ENCODE data around the gene PLD6.
"Not testable (repeated sequence)": the region's sequence is repeated elsewhere in the genome, so short reads cannot be mapped to it uniquely, and the experiment has no call there.

Gene PLD6, protein sequence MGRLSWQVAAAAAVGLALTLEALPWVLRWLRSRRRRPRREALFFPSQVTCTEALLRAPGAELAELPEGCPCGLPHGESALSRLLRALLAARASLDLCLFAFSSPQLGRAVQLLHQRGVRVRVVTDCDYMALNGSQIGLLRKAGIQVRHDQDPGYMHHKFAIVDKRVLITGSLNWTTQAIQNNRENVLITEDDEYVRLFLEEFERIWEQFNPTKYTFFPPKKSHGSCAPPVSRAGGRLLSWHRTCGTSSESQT

DNA sequence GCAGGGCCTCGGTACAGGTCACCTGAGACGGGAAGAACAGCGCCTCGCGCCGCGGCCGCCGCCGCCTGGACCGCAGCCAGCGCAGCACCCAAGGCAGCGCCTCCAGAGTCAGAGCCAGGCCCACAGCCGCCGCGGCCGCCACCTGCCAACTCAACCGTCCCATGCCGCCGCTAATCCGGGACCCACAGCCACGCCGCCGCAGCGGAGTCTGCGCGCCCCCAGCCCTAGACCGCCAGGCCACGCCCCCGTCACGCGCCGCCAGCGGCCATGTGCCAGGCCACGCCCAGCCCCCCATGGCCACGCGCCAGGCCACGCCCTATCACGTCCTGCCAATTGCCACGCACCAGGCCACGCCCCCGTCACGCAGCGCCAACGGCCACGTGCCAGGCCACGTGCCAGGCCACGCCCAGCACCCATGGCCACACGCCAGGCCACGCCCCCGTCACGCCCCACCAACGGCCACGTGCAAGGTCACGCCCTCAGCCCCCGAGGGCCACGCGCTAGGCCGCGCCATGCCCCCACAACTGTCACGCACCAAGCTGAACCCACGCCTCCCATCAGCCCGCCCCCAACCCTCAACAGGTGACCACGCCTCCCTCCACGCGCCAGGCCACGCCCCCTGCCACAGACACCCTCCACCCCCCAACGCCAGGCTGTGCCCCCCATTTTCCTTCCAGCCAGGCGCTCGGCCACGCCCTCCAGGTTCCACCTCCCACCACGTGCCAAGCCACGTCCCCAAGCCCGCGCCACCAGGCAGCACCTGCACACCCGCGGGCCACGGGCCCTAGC lies at the start of gene PLD6:
Gene PLD6, minus strand, starts transcription at position 210 of the 789 bp plus-strand sequence. Its CDS starts 47 bp downstream, at position 163.
- peak; percentile 54 to 84 for DNase-seq

DNA sequence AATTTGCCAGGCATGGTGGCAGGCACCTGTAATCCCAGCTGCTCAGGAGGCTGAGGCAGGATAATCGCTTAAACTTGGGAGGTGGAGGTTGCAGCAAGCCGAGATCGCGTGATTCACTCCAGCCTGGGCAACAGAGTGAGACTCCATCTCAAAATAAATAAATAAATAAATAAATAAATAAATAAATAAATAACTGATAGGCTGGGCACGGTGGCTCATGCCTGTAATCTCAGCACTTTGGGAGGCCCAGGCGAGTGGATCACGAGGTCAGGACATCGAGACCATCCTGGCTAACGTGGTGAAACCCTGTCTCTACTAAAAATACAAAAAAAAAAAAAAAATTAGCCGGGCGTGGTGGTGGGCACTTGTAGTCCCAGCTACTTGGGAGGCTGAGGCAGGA lies 49.6 kb upstream of the PLD6 start:
- DNase-seq, result not testable (repeated sequence)

DNA sequence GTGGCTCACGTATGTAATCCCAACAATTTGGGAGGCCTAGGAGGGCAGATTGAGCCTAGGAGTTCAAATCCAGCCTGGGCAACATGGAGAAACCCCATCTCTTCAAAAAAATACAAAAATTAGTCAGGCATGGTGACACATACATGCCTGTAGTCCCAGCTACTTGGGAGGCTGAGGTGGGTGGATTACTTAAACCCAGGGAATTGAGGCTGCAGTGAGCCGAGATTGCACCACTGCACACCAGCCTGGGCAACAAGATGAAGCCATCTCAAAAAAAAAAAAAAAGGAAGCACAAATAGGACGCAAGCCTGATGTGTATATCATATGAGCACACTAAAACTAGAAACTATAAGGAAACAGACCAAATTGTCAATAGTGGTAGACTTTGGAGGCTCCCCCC lies 47.9 kb upstream of the PLD6 start:
- DNase-seq, result no peak

DNA sequence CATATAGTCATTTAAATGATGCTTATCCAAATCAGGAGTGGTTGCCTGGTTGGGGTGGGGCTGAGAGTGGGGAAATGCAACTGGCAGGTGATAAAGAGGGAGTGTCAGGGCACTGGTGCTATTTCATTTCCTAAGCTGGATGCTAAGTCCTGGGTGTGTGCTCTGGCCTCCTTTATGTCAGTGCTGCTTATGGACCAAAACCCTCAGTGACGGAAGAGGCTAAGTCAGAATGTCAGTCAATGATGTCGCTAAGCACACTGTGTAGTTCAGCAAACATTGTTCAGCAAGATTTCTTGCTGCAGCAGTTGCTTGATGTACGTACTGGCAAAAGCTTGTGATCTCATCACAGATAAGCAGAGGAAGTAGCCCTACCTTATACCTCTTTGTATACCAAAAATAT lies 47.3 kb upstream of the PLD6 start:
- no peak for DNase-seq

DNA sequence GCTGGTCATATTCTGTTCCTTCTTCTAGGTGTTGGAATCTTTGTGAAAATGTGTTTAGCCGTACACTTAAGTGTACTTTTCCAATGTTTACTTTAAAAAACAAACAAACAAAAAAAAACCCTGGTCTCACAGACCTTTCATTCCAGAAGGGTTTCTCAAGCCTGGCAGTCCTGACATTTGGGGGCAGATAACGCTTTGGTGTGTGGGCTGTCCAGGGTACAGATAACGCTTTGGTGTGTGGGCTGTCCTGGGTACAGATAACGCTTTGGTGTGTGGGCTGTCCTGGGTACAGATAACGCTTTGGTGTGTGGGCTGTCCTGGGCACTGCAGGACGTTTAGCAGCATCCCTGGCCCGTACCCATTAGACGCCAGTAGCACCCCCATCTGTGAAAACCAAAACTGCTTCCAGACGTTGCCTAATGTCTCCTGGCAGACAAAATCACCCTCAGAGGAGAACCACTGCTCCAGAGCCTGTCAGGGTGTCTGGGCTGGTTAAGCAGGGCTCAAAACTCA lies 46.1 kb upstream of the PLD6 start:
- no peak for DNase-seq

DNA sequence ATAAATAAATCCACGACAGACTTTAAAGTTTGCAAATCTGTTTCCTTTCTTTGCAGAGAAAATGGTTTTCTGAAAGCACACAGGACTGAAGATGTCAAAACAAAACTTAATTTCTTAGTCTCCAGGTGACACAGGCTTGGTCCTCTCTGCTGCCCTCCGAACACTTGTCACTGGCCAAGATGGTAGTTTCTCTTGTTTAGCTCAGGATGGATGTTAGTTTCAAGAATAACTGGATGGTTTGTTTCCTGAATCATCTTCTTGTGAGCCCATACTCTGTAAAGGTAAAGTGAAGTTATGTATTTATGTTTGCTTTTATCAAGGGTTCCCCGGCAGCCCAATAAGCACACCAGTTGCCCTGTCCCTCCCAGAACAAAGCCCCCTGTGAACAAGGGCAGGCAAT lies 40.7 kb upstream of the PLD6 start:
- DNase-seq, result no peak

DNA sequence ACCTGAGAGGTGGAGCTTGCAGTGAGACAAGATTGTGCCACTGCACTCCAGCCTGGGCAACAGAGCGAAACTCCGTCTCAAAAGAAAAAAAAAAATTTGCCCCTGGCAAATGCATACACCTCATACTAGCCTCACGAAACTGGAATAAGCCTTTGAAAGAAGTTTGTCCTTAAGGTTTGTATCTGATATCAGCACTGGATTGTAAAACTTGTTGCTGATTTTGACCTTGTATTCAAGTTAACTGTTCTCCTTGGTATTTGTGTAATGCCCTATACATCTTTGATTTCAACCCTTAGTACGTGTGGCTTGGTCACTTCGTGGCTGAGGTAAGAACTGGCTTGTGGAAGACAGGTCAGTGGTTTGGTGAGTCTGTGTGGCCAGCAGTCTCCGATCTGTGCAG lies 37.0 kb upstream of the PLD6 start:
- no peak for DNase-seq

DNA sequence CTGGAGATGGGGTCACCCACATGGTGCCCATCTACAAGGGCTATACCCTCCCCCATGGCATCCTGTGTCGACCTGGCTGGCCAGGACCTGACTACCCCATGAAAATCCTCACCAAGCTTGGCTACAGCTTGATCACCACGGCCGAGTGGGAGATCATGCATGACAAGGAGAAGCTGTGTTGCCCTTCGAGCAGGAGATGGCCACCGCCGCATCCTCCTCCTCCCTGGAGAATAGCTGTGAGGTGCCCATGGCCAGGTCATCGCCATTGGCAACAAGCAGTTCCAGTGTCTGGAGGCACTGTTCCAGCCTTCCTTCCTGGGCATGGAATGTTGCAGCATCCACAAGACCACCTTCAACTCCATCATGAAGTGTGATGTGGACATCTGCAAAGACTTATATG lies 36.1 kb upstream of the PLD6 start:
- no peak for DNase-seq

DNA sequence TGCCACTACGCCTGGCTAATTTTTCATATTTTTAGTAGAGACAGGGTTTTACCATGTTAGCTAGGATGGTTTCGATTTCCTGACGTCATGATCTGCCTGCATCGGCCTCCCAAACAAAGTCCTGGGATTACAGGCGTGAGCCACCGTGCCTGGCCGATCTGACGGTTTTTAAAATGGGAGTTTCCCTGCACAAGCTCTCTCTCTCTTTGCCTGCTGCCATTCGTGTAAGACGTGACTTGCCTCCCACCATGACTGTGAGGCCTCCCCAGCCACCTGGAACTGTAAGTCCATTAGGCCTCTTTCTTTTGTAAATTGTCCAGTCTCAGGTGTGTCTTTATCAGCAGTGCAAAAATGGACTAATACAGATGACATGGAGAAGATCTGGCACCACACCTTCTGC lies 35.5 kb upstream of the PLD6 start:
- DNase-seq, result no peak

DNA sequence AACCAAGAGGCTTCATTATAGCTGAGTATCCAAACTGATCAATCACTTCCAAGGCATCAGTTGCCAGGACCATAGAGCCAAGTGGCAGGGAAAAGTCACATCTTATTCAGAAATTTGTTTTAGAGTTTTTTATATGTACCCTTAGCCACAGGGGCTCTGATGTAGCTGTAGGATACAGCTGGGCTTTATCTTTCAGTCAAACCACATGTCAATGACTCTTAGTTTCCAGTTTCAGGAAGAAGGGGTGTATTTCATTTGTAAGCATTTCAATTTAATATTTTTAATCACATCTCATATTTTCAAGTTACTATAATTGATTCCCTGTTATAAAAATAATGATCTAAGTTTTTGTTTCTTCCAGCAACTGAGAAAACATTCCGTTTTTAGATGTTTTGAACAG lies 33.7 kb upstream of the PLD6 start:
- no peak for DNase-seq

DNA sequence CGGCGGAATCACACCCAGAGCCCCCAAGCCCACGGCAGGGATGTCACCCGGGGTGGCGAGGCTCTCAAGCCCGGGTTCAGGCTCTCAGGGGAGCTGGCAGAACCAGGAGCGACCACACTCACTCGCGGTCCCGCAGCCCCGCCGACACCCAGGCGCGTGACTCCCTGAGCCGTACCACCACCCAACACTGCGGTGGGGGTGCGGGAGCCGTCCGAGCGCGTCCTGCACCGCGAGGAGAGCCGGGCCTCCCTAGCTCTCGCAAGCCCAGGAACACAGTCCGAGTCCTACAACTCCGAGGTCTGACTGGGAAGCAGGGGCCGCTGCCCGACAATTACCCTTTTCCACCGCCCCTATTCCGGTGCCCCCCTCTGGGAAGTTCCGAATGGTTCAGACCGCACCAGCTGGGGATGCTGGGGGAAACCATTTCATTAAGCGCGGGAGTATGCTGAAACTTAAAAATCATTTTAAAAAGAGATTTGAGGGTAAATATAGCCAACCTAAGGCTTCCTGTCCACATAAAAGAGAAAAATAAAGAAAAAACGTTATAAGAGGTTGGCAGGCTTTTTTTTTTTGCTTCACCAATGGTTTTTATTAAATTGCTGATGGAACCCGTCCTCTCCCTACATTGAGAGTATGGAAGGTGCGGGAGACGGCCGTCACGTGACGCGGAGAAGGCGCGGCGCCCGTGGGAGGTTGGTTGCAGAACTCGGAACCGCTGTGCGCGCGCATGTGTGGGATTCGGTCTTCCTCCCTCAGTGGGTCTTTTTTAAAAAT lies 31.1 kb upstream of the PLD6 start, which contains the start of gene FLCN:
Gene FLCN, minus strand, starts transcription at position 143 of the 774 bp plus-strand sequence. CDS start 9,031 bp downstream, outside the sequence.
- peak; percentile 83 to 88 for DNase-seq

DNA sequence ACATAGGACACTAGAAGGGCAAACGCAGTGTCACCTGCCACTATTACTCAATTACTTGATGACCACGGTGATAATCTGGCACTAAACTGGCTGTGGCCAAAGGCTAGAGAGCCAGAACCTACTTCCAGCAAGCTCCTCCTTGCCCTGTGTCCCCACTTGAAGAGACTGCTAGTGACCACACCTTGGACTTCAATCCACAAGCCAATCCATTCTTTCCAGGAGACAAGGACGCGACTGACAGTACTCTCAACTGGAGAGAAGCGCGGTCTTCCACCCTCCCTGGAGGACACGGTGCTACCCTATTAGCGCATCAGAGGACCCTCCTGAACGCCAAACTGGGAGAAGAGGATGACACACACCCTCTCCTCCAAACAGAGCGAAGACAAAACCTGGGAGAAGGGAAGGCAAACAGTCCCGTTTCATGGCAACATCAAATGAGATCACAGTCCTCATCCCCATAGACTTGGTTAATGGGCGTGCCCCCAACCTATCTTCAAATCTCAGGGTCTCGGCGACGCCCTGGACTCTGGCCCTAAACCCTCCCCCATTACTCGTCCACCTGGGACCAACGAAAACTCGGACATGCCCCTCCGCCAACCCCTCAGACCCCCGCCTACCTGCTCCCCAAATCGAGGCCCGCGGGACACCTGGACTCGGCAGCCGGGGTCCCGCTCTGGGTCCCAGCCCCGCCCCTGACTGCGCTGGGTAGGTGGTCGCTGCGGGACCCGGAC lies 30.3 kb upstream of the PLD6 start:
- DNase-seq, result no peak

DNA sequence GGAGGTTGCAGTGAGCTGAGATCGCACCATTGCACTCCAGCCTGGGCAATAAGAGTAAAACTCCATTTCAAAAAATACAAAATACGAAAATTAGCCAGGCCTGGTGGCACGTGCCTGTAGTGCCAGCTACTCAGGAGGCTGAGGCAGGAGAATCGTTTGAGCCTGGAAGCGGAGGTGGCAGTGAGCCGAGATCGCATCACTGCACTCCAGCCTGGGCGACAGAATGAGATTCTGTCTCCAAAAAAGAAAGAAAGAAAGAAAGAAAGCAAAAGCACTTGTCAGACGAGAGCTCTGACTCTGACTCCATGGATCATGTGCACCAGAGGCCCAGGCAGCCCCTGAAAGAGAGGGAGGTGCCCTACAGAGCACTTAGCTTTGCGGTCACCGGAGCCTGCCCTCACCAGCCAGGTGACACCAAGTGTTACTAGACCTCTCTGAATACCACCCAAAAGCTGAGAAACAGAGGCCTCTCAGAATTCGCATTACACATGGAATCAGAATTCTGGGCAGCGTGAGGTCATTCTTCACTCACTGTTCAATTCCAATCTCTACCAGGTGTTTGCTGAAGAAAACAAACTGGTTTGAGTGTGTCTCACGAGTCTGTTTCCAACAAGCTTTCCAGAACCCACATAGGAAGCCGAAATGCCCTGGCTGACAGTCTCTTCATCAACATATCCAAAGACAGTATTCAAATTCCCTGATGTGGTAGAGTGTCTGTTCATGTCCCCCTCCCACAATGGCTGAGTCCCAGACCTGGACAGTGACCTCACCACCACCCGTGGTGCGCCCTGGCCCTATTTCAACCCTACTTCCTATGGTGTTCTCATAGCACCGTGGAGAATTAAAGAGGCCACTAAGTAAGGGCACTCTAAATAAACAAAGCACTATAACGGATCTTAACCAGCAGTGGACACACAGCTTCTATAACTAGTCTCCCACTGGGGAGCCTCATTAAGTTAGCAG lies 29.4 kb upstream of the PLD6 start:
- no peak for DNase-seq

DNA sequence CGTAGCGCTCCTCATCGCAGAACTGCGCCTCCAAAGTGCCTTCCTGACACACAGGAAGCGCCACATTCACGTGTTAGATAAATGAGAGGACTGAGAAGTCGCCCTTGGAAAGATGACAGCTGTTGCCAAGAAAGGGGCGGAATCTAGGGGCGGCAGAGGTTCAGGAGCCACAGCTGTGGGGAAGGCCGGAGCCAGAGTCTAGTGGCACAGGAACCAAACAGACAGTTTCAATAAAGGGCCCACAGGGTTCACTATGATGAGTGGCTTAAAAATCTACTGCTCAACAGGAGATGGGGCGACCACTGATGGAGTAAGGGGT lies 26.1 kb upstream of the PLD6 start:
- no peak for DNase-seq

DNA sequence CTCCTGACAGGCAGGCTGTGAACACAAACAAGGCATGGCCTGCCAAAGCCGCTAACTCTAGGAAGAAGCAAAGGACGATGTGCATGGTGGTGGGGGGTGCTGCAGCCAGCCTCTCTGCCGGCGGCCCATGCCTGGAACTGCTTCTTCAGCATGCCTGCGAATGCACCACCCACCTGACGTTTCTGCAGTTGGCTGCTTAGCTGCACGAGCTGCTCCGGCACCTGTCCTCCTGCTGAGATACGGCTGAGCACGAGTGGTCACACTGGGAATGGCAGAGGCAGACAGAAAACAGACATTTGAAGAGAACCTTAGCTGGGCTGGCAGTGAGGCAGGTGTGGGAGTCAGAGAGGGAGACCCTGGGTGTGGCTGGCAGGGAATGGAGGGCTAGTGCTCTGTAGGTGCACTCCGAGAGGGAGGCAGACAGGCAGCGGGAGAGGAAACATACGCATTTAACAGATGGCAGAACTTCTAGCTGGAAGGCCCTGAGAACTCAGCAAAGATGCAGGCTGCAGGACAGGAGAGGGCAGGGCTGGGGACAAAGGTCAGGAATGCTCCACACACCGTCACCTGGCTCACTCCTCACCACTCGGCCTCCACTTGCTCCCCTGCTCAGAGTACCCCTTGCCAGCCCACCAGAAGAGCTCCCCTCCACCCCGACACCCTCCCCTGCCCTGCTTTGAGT lies 25.6 kb upstream of the PLD6 start:
- DNase-seq, result no peak

DNA sequence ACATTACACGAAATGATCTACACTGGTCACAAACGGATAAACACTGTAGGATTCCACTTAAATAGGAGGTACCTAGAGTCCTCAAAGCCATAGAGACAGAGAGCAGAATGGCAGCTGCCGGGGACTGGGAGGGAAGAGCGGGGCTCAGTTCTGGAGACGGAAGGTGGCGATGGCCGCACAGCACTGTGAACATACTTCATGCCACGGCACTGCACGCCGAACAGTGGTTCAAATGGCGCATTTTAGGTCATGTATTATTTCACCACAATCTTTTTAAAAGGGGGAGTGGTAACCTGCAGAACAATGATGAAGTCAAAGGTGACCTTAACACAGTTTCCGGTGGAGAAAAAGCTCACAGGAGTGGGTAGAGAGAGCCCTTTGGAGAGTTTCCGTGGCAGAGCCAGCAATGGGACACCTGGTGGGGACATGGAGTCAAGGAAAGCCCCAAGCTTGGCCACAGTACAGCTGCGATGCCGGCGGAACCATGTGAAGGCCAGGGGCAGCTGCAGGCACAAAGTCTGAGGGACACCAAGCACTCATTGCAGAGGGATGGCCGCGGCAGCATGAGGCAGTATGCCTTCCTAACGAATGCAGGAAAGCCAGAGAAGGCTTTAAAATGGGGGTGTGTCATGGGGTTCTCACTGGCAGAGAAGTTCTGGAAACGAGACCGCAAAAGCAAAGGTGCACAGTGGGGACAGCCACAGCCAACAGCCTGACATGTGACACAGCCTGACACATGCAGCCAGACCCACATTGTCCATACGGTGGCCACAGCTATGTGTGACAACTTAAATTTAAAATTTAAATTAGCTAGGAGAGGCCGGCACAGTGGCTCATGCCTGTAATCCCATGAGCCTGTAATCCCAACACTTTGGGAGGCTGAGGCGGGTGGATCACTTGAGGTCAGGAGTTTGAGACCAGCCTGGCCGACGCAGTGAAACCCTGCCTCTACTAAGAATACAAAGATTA lies 23.6 kb upstream of the PLD6 start:
- DNase-seq, result no peak

DNA sequence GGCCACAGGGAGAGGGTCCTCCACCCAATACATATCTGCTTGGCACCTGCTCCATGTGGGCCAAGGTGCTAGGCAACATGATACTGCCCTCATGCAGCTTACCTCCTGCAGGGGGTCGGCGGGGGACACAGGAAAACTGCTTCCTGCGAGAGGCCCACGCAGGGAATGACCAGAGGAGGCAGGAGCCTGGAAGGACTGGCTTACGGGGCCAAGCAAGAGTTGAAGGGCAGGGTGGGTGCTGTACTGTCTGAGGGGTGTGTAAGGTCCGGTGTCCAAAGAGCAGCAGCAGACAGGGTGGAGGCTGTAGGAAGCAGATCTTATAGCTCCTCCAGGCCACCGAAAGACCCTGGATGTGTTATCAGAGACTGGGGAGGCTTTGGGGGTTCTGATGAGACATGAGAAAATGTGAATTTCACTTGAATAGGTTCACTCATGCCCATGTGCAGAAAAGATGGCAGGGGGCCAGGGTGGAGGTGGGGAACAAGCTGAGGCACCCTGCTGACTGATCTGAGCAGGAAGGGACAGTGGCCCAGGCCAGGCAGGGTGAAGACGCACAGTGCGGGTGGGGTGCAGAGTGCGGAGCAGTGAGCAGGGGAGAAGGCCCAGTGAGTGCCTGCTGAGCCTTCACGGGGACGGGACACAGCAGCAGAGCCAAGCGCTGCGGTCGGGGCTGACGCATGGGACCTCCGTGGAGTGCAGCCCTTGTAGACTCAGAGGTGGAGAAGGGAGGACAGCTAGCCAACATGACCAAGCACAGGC lies 22.6 kb upstream of the PLD6 start:
- DNase-seq, result no peak

DNA sequence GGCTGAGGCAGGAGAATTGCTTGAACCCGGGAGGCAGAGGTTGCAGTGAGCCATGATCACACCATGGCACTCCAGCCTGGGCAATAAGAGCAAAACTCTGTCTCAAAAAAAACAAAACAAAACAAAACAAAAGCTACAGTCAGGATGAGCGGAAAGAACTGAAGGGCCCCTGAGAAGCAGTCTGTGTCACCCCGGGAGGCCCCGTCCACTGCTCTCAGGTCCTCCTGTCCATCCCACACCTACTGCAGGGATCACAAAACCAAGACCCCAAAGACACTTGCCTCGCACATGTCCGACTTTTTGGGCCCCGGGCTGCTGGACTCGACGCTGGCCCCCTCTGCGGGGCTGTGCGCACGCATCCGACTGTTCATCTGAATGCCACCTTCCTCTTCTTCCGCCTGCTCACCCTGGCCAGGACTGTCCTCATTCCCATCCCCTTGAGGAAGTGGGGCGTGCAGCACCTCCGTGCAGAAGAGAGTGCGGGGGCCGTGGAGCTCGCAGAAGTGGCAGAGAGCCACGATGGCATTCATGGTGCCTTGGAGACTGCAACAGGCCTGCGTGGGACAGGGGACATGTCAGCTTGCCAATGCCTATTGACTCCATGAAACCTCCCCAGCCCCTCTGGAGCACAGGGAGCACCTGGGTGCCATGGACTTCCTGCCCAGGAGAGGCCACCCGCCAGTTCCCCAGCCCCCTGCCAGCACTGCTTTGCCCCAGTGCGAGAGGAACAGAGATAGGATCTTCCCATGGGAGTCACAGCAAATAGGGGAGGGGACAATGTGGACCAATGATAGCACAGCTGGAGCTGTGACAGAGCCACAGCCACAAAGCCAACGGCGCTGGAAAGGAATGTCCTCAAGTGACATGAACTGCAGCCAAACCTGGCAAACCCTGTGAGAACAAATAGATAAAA lies 21.7 kb upstream of the PLD6 start:
- no peak for DNase-seq

All from NCI-H446 (cell line).